ENCODE data around the gene EVA1C. TPM values are rescaled to one million over a fixed set of nuclear protein-coding genes. Genes with fewer than 3 reads are reported as not detected.

Gene EVA1C
- total and polyA plus RNA-seq, 9 of the 15 experiments (the other 6 are each of a cell fraction or from before 2014, with no cell fraction given) = 0.22 TPM; not detected in 8

GRCh38 chr21:32393677-32394001, 18.9 kb upstream of the EVA1C start (continued):
- no peak for TF ChIP-seq ZNF347 (CRISPR knock-in tag; IDR thresholded peaks at IDR 0.05; ENCODE audit: low read depth)
- no peak for TF ChIP-seq PKNOX1 (IDR thresholded peaks at IDR 0.05)
- TF ChIP-seq HNRNPH1 (optimal IDR thresholded peaks at IDR 0.05; ENCODE audit: low read depth, low read length) = no peak
- no peak for TF ChIP-seq ZNF133 (CRISPR knock-in tag; IDR thresholded peaks at IDR 0.05)
- TF ChIP-seq ZNF695 (CRISPR knock-in tag; IDR thresholded peaks at IDR 0.05) = no peak
- 0 out of 2 replicates have a peak, but pooled peaks have one; percentile 10 for TF ChIP-seq FOXM1 (IDR thresholded peaks at IDR 0.05; ENCODE audit: low read depth)
- no peak for TF ChIP-seq FOXM1 (CRISPR knock-in tag; IDR thresholded peaks at IDR 0.05; ENCODE audit: low read depth)
- no peak for TF ChIP-seq ZNF253 (CRISPR knock-in tag; conservative IDR thresholded peaks at IDR 0.05)
- TF ChIP-seq ZNF121 (CRISPR knock-in tag; conservative IDR thresholded peaks at IDR 0.05) = no peak
- TF ChIP-seq SRF (CRISPR knock-in tag; IDR thresholded peaks at IDR 0.05) = no peak
- TF ChIP-seq LARP7 (IDR thresholded peaks at IDR 0.05) = no peak
- TF ChIP-seq JUN (IDR thresholded peaks at IDR 0.05; ENCODE audit: borderline replicate concordance, low read depth, low read length) = 0 out of 2 replicates have a peak, but pooled peaks have one; percentile 27
- no peak for TF ChIP-seq JUN (CRISPR knock-in tag; IDR thresholded peaks at IDR 0.05; ENCODE audit: borderline replicate concordance)
- TF ChIP-seq TEAD1 (CRISPR knock-in tag; IDR thresholded peaks at IDR 0.05) = 0 out of 4 replicates have a peak, but pooled peaks of 1 of the 2 experiments have one; percentile 25
- no peak for TF ChIP-seq CGGBP1 (CRISPR knock-in tag; IDR thresholded peaks at IDR 0.05)
- TF ChIP-seq MAX (CRISPR knock-in tag; IDR thresholded peaks at IDR 0.05) = no peak
- TF ChIP-seq CHD1 (IDR thresholded peaks at IDR 0.05; ENCODE audit: low read length) = no peak
- no peak for TF ChIP-seq TCF3 (CRISPR knock-in tag; IDR thresholded peaks at IDR 0.05)
- no peak for TF ChIP-seq GATAD2B (IDR thresholded peaks at IDR 0.05; ENCODE audit: borderline replicate concordance)
- no peak for TF ChIP-seq ZBTB26 (CRISPR knock-in tag; IDR thresholded peaks at IDR 0.05)
- TF ChIP-seq ATF3 (IDR thresholded peaks at IDR 0.05) = peak; percentile 89
- no peak for TF ChIP-seq ATF3 (CRISPR knock-in tag; conservative IDR thresholded peaks at IDR 0.05)
- no peak for TF ChIP-seq SAFB (IDR thresholded peaks at IDR 0.05; ENCODE audit: borderline replicate concordance, low read depth, low read length)
- TF ChIP-seq DDX20 (tag; IDR thresholded peaks at IDR 0.05; ENCODE audit: low read depth) = no peak
- TF ChIP-seq ESRRA (IDR thresholded peaks at IDR 0.05; ENCODE audit: borderline replicate concordance, low read depth) = no peak
- no peak for TF ChIP-seq BRCA1 (IDR thresholded peaks at IDR 0.05)
- TF ChIP-seq BRCA1 (CRISPR knock-in tag; IDR thresholded peaks at IDR 0.05) = no peak
- TF ChIP-seq EP300 (IDR thresholded peaks at IDR 0.05; ENCODE audit: low read length) = no peak; the same call in 1 of the 2 replicates
- no peak for TF ChIP-seq FIP1L1 (IDR thresholded peaks at IDR 0.05; ENCODE audit: low read depth, low read length, poor library complexity, severe bottlenecking)
- TF ChIP-seq MCM3 (IDR thresholded peaks at IDR 0.05) = no peak
